GM23338 (cell line): ENCODE results near the gene CNTRL. TPM values are rescaled to one million over a fixed set of nuclear protein-coding genes. Genes with fewer than 3 reads are reported as not detected.

Experiments used
- ATAC-seq: fragments of 200-7000 bp; cut with Tn5 transposase; 3 replicates; pipeline ENCODE4 v1.9.1; 2020
- DNase-seq: peaks from one replicate; pipeline ENCODE4 v3.0.0-alpha.2; 2015; ENCODE audit warnings: low spot score
- H2AFZ ChIP-seq: fragments of 200-600 bp; sonication (generic); 2 replicates; pipeline ENCODE4 v1.8.0; 2016; ENCODE audit warnings: antibody characterized with exemption, mild to moderate bottlenecking, moderate library complexity
- H3F3A ChIP-seq: fragments of 200-600 bp; sonication (generic); replicated peaks from 2 replicates; pipeline ENCODE4 v1.8.0; 2017; ENCODE audit warnings: antibody characterized with exemption, mixed run types, low read depth
- H3K27ac ChIP-seq: fragments of 200-600 bp; sonication (generic); 2 replicates; pipeline ENCODE4 v1.6.1; 2016; ENCODE audit warnings: low read depth
- H3K27me3 ChIP-seq: fragments of 200-600 bp; sonication (generic); 2 replicates; pipeline ENCODE4 v1.8.0; 2016; ENCODE audit warnings: mild to moderate bottlenecking, mixed run types, moderate library complexity; ENCODE audit not compliant: insufficient read depth
- H3K36me3 ChIP-seq: fragments of 200-600 bp; sonication (generic); 2 replicates; pipeline ENCODE4 v1.8.0; 2016; ENCODE audit warnings: mild to moderate bottlenecking; ENCODE audit not compliant: insufficient read depth
- H3K4me1 ChIP-seq: fragments of 200-600 bp; sonication (generic); 2 replicates; pipeline ENCODE4 v1.8.0; 2016; ENCODE audit warnings: mild to moderate bottlenecking, moderate library complexity; ENCODE audit not compliant: insufficient read depth
- H3K4me2 ChIP-seq: fragments of 200-600 bp; sonication (generic); 2 replicates; pipeline ENCODE4 v1.7.1; 2017; ENCODE audit warnings: mixed run types
- H3K4me3 ChIP-seq: fragments of 200-600 bp; sonication (generic); 2 replicates; pipeline ENCODE4 v1.6.1; 2016; ENCODE audit warnings: mixed run types
- H3K79me2 ChIP-seq: fragments of 200-600 bp; sonication (generic); replicated peaks from 2 replicates; pipeline ENCODE4 v1.8.0; 2017; ENCODE audit warnings: mild to moderate bottlenecking; ENCODE audit not compliant: insufficient read depth
- H3K9me2 ChIP-seq: fragments of 200-600 bp; sonication (generic); 2 replicates; pipeline ENCODE4 v1.8.0; 2017; ENCODE audit not compliant: insufficient read depth
- H4K20me1 ChIP-seq: fragments of 200-600 bp; sonication (generic); replicated peaks from 2 replicates; pipeline ENCODE4 v1.8.0; 2017; ENCODE audit warnings: mild to moderate bottlenecking; ENCODE audit not compliant: insufficient read depth
- H3K27ac Mint-ChIP-seq: 2 replicates; pipeline ENCODE4 v1.8.0; 2020; ENCODE audit warnings: inconsistent platforms, mild to moderate bottlenecking, moderate library complexity, mixed read lengths
- H3K27me3 Mint-ChIP-seq: 3 replicates; pipeline ENCODE4 v1.8.0; 2022; ENCODE audit warnings: low read depth, mild to moderate bottlenecking, moderate library complexity, mixed read lengths, inconsistent platforms; ENCODE audit not compliant: insufficient read depth, poor library complexity
- H3K36me3 Mint-ChIP-seq: 3 replicates; pipeline ENCODE4 v1.8.0; 2021; ENCODE audit warnings: low read depth, mild to moderate bottlenecking, inconsistent platforms, moderate library complexity, mixed read lengths
- H3K4me1 Mint-ChIP-seq: 3 replicates; pipeline ENCODE4 v1.8.0; 2020; ENCODE audit warnings: mild to moderate bottlenecking, inconsistent platforms, mixed read lengths
- H3K4me3 Mint-ChIP-seq: 3 replicates; pipeline ENCODE4 v1.8.0; 2021; ENCODE audit warnings: moderate library complexity, mild to moderate bottlenecking, inconsistent platforms, mixed read lengths
- H3K9me3 Mint-ChIP-seq: 3 replicates; pipeline ENCODE4 v1.8.0; 2020; ENCODE audit warnings: moderate library complexity, mild to moderate bottlenecking, inconsistent platforms, mixed read lengths
- CREB1 ChIP-seq: fragments of 250-450 bp; sonication (Bioruptor Pico); IDR thresholded peaks from 2 replicates; pipeline ENCODE4 v1.5.0; 2020; ENCODE audit warnings: low read depth, mild to moderate bottlenecking, moderate library complexity
- JUNB ChIP-seq: IDR thresholded peaks from one replicate; pipeline ENCODE4 v1.6.1; 2016; ENCODE audit warnings: antibody characterized with exemption; ENCODE audit not compliant: unreplicated experiment
- NANOG ChIP-seq: IDR thresholded peaks from 2 replicates; pipeline ENCODE4 v1.6.1; 2016; ENCODE audit warnings: antibody characterized with exemption, borderline replicate concordance
- POLR2AphosphoS5 ChIP-seq: IDR thresholded peaks from 2 replicates; pipeline ENCODE4 v1.6.1; 2016; ENCODE audit warnings: antibody characterized with exemption, low read depth
- STAT1 ChIP-seq: IDR thresholded peaks from one replicate; pipeline ENCODE4 v1.6.1; 2016; ENCODE audit warnings: antibody characterized with exemption; ENCODE audit not compliant: unreplicated experiment
- ZNF331 ChIP-seq: fragments of 250-450 bp; sonication (Bioruptor Pico); IDR thresholded peaks from 2 replicates; pipeline ENCODE4 v1.5.0; 2020; ENCODE audit warnings: low read depth, mild to moderate bottlenecking, moderate library complexity
- ZNF462 ChIP-seq: fragments of 250-450 bp; sonication (Bioruptor Pico); IDR thresholded peaks from 2 replicates; pipeline ENCODE4 v1.5.0; 2020; ENCODE audit warnings: mild to moderate bottlenecking, moderate library complexity
- polyA plus RNA-seq: library from polyadenylated mRNA; unstranded; fragments of >200 nt; fragmentation: Nextera tagmentation; extraction: Ambion mirVana; gene quantifications from 2 replicates; pipeline ENCODE4 v1.2.1, GENCODE V29; 2016
- total RNA-seq: library from RNA; depleted of rRNA; stranded (reverse); fragments of >200 nt; shearing (Covaris generic); gene quantifications from 2 replicates; pipeline ENCODE4 v1.2.3, GENCODE V29; 2014
- TF ChIP-seq, protein P1 (sequence below): IDR thresholded peaks from one replicate; pipeline ENCODE4 v1.6.1; 2018; ENCODE audit warnings: antibody characterized with exemption; ENCODE audit not compliant: unreplicated experiment
- TF ChIP-seq, protein P2 (sequence below): IDR thresholded peaks from 2 replicates; pipeline ENCODE4 v1.6.1; 2016; ENCODE audit warnings: antibody characterized with exemption

CNTRL gene
- total and polyA plus RNA-seq, 2 experiments from 2014 or later = 9.2 to 11.7 TPM

DNA sequence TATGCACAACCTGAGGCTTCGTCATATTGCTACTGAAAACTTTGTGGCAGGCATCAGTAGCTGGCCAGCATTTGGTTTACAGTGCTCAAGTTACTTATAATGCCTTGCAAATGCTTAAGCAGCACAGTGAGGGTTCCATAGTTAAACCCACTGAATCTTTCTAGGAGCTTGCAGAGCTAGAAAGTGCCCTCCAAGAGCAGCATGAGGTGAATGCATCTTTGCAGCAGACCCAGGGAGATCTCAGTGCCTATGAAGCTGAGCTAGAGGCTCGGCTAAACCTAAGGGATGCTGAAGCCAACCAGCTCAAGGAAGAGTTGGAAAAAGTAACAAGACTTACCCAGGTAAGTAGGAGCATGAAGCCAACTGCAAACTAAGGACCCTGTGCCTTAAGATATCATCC, 60.9 kb downstream of the CNTRL start (continued):
- TF ChIP-seq, protein P1, sequence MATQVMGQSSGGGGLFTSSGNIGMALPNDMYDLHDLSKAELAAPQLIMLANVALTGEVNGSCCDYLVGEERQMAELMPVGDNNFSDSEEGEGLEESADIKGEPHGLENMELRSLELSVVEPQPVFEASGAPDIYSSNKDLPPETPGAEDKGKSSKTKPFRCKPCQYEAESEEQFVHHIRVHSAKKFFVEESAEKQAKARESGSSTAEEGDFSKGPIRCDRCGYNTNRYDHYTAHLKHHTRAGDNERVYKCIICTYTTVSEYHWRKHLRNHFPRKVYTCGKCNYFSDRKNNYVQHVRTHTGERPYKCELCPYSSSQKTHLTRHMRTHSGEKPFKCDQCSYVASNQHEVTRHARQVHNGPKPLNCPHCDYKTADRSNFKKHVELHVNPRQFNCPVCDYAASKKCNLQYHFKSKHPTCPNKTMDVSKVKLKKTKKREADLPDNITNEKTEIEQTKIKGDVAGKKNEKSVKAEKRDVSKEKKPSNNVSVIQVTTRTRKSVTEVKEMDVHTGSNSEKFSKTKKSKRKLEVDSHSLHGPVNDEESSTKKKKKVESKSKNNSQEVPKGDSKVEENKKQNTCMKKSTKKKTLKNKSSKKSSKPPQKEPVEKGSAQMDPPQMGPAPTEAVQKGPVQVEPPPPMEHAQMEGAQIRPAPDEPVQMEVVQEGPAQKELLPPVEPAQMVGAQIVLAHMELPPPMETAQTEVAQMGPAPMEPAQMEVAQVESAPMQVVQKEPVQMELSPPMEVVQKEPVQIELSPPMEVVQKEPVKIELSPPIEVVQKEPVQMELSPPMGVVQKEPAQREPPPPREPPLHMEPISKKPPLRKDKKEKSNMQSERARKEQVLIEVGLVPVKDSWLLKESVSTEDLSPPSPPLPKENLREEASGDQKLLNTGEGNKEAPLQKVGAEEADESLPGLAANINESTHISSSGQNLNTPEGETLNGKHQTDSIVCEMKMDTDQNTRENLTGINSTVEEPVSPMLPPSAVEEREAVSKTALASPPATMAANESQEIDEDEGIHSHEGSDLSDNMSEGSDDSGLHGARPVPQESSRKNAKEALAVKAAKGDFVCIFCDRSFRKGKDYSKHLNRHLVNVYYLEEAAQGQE = no peak
- TF ChIP-seq, protein P2, sequence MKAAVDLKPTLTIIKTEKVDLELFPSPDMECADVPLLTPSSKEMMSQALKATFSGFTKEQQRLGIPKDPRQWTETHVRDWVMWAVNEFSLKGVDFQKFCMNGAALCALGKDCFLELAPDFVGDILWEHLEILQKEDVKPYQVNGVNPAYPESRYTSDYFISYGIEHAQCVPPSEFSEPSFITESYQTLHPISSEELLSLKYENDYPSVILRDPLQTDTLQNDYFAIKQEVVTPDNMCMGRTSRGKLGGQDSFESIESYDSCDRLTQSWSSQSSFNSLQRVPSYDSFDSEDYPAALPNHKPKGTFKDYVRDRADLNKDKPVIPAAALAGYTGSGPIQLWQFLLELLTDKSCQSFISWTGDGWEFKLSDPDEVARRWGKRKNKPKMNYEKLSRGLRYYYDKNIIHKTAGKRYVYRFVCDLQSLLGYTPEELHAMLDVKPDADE = no peak
- no peak for TF ChIP-seq ZNF462 (CRISPR knock-in tag)
- TF ChIP-seq ZNF331 (CRISPR knock-in tag) = no peak

- Mint-ChIP-seq H3K27ac (no peak overlapping the region), H3K9me3 (no peaks in the 10 kb centered on the region), H3K36me3 (peaks cover 15% of the 10 kb centered on the region), H3K4me1 (peaks cover 25% of the 10 kb centered on the region), H3K4me3 (no peak overlapping the region), H3K27me3 (no peaks in the 10 kb centered on the region)
- Histone ChIP-seq H3K4me1 (peaks cover 20% of the 10 kb centered on the region), H3K4me3 (no peak overlapping the region), H3K4me2 (no peak overlapping the region), H3K36me3 (no peaks in the 10 kb centered on the region), H4K20me1 (no peaks in the 10 kb centered on the region), H3K9me2 (no peaks in the 10 kb centered on the region), H3K79me2 (no peaks in the 10 kb centered on the region), H3K27ac (no peak overlapping the region), H2AFZ (no peak overlapping the region), H3K27me3 (no peaks in the 10 kb centered on the region), H3F3A (no peaks in the 10 kb centered on the region)
- ATAC-seq (no peak), DNase-seq (no peak)
- TF ChIP-seq JUNB (no peak), POLR2AphosphoS5 (no peak), STAT1 (no peak), CREB1 (no peak), NANOG (no peak)
- TF ChIP-seq, protein P1 = no peak
These were observed 63.8 kb downstream of the CNTRL start for GRCh38 chr9:121138561-121138960.
